ENCODE results near the gene DNAJA4. TPM values are rescaled to one million over a fixed set of nuclear protein-coding genes. Genes with fewer than 3 reads are reported as not detected.

The DNAJA4 gene
- total and polyA plus RNA-seq, 7 donors = 7.4 to 26.1 (median 16.8) TPM

DNA sequence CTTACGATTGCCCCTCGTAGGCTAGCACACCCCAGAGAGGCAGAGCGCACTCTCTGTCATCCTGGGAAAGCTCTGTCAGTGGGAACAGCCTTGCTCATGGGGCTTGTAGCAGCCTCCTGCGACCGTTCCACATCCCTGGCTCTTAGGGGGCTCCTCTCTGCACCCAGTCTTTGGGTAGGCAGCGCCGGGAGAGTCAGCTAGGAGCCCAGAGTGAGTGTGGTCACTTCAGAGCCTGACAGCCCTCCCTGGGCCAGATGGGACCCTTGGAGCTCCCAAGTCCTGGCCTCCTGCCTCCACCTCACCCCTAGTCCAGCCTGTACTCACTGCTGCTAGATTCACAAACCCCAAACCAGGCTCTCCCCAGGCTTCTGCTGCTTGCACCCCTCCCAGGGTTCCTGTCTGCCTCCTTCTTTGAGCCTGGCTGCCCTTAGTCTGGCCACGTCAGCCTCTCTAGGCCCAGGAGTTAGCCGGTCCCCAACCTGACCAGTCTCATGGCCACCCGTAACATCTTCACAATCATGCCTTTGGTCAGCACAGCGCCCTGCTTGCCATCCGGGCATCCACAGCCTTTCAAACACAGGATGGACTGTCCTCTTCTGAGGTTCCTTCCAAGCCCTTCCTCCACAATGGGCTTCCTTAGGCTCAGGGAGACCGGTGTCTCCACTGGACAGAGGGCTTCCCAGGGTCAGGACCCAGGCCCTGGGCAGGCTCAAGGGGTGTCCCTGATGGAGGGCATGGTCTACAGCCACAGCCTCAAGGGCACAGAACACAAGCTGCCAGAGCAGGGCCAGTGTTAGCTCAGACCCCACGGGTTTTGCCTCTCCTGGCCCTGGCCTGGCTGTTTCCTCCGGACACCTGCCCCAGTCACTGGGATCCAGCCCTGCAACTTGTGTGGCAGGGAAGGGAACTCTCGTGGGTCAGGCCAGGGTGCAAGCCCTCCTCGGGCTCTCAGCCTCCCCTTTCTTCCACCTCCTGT lies 34.6 kb upstream of the DNAJA4 start:
- 90 to 91% methylated on average over 17 of the region's 17 CpGs for WGBS, 2 donors
- no peaks in the 10 kb centered on the region for H3K9me3 ChIP-seq
- no peak for TF ChIP-seq EP300 (IDR thresholded peaks at IDR 0.05)
- TF ChIP-seq, protein P1, sequence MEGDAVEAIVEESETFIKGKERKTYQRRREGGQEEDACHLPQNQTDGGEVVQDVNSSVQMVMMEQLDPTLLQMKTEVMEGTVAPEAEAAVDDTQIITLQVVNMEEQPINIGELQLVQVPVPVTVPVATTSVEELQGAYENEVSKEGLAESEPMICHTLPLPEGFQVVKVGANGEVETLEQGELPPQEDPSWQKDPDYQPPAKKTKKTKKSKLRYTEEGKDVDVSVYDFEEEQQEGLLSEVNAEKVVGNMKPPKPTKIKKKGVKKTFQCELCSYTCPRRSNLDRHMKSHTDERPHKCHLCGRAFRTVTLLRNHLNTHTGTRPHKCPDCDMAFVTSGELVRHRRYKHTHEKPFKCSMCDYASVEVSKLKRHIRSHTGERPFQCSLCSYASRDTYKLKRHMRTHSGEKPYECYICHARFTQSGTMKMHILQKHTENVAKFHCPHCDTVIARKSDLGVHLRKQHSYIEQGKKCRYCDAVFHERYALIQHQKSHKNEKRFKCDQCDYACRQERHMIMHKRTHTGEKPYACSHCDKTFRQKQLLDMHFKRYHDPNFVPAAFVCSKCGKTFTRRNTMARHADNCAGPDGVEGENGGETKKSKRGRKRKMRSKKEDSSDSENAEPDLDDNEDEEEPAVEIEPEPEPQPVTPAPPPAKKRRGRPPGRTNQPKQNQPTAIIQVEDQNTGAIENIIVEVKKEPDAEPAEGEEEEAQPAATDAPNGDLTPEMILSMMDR (IDR thresholded peaks at IDR 0.05) = no peak
- no peak for TF ChIP-seq POLR2A (IDR thresholded peaks at IDR 0.05)
- no peak for TF ChIP-seq POLR2AphosphoS5 (IDR thresholded peaks at IDR 0.05)
- no peaks in the 10 kb centered on the region for H3K36me3 ChIP-seq
- H3K27ac ChIP-seq = no peak overlapping the region
- H3K27me3 ChIP-seq = no peaks in the 10 kb centered on the region
- peak; percentile 53 for DNase-seq
- H3K4me3 ChIP-seq = no peak overlapping the region
- intact Hi-C loops (cut with DNase I) = no loop called here
- no peaks in the 10 kb centered on the region for H3K4me1 ChIP-seq

DNA sequence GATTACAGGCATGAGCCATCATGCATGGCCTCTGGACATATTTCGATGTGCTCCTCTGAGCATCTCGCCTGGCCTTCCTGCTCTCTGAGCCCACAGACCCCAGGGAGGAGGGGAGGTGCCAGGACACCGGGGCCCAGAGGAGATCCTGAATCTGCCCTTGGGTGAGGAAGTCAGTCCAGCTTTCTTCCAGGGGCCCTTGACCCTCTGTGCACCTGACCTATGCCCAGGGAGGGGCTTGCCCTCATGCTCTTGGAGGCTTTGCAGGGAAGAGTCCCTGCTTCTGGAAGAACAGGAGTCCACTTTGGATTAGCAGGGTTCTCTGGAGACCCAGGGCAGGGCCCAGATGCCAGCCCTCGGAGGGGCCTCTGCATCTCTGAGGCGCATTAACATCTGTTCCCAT lies 31.4 kb upstream of the DNAJA4 start:
- no peaks in the 10 kb centered on the region for H3K4me1 ChIP-seq
- no peaks in the 10 kb centered on the region for H3K27me3 ChIP-seq
- TF ChIP-seq POLR2AphosphoS5 (IDR thresholded peaks at IDR 0.05) = no peak
- TF ChIP-seq EP300 (IDR thresholded peaks at IDR 0.05) = no peak
- TF ChIP-seq, protein P1 (IDR thresholded peaks at IDR 0.05) = no peak
- TF ChIP-seq POLR2A (IDR thresholded peaks at IDR 0.05) = no peak
- no peaks in the 10 kb centered on the region for H3K36me3 ChIP-seq
- no peak overlapping the region for H3K4me3 ChIP-seq
- H3K27ac ChIP-seq = no peak overlapping the region
- intact Hi-C loops (cut with DNase I) = no loop called here
- WGBS, 2 donors = 77 to 86% methylated on average over 5 of the region's 5 CpGs
- no peaks in the 10 kb centered on the region for H3K9me3 ChIP-seq
- DNase-seq = peak; percentile 53

DNA sequence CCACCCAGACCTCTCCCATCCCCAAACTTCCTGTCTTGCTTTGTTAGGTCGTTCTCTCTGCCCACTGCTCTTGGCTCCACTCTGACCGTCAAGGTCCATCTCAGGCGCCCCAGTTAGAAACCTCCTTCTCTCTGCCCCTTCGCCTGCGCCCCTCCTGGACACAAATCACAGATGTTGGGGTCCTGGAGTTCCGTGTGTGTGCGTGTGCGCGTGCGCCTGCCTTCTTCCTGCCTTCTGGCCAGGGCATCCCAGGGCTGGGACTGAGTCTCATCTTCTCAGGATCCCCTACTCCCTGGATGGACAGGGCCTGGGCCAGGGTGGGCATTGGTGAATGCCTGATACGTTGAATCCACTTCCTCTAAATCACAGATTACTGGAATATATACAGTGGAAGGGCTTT lies 30.9 kb upstream of the DNAJA4 start:
- 80 to 81% methylated on average over 11 of the region's 11 CpGs for WGBS, 2 donors
- H3K36me3 ChIP-seq = no peaks in the 10 kb centered on the region
- intact Hi-C loops (cut with DNase I) = no loop called here
- no peak overlapping the region for H3K27ac ChIP-seq
- H3K27me3 ChIP-seq = no peaks in the 10 kb centered on the region
- peak; percentile 39 for DNase-seq
- H3K4me3 ChIP-seq = peak overlapping the region in 1 of 4 donors; percentile 7
- H3K4me1 ChIP-seq = no peaks in the 10 kb centered on the region
- H3K9me3 ChIP-seq = no peaks in the 10 kb centered on the region
- TF ChIP-seq, protein P1 (IDR thresholded peaks at IDR 0.05) = no peak
- TF ChIP-seq EP300 (IDR thresholded peaks at IDR 0.05) (no peak), POLR2A (IDR thresholded peaks at IDR 0.05) (no peak), POLR2AphosphoS5 (IDR thresholded peaks at IDR 0.05) (no peak)

DNA sequence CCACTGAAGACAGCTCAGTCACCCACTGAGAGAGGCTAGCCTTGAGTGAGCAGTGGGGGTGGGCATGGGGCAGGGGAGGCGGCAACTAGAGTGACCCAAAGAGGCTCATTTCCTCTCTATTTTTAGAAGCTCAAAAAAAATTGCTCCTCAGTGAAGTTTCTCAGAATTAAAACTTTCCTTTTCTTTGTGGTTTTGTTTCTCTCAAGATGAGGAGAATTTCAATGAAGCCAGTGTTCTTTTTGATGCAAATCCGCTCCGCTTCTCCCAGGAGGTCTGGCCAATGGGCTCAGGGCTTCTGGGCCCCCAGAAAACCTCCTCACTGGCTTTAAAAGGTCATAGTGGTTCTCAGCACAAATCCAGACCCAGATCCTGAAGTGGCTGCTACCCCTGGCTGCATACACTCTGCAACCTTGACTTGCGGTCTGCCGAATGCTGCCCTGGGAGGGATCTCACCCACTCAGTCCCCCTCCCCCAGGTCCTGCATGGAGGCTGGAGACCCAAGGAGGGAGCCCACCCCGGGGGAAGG lies 29.8 kb upstream of the DNAJA4 start, which contains the start of gene ACSBG1:
ACSBG1 (minus strand) TSS at position 51 of the 526 bp plus-strand sequence. CDS start 64 bp downstream, outside the sequence.
- Histone ChIP-seq H3K9me3 (no peaks in the 10 kb centered on the region), H3K4me1 (no peaks in the 10 kb centered on the region), H3K27ac (no peak within 1 kb of the TSS), H3K4me3 (peak within 1 kb of the TSS in 1 of 4 donors; percentile 7), H3K27me3 (no peaks in the 10 kb centered on the region), H3K36me3 (no peaks in the 10 kb centered on the region)
- intact Hi-C loops (cut with DNase I) = loop anchor here (5.0 kb wide), 1 partner anchor 37 kb away; no protein-coding TSS in a partner anchor
- no peak for TF ChIP-seq POLR2A (IDR thresholded peaks at IDR 0.05)
- TF ChIP-seq, protein P1 (IDR thresholded peaks at IDR 0.05) = no peak
- no peak for TF ChIP-seq POLR2AphosphoS5 (IDR thresholded peaks at IDR 0.05)
- TF ChIP-seq EP300 (IDR thresholded peaks at IDR 0.05) = no peak
- peak; percentile 47 for DNase-seq
- WGBS, 2 donors = 65 to 81% methylated on average over 6 of the region's 6 CpGs

All from sigmoid colon (tissue), 7 donors.